ENCODE results near the gene LMO1. TPM values are rescaled to one million over a fixed set of nuclear protein-coding genes. Genes with fewer than 3 reads are reported as not detected.

The LMO1 gene
- polyA plus RNA-seq, 1 of the 3 experiments (the other 2 are of a cell fraction) = 0.12 TPM

DNA sequence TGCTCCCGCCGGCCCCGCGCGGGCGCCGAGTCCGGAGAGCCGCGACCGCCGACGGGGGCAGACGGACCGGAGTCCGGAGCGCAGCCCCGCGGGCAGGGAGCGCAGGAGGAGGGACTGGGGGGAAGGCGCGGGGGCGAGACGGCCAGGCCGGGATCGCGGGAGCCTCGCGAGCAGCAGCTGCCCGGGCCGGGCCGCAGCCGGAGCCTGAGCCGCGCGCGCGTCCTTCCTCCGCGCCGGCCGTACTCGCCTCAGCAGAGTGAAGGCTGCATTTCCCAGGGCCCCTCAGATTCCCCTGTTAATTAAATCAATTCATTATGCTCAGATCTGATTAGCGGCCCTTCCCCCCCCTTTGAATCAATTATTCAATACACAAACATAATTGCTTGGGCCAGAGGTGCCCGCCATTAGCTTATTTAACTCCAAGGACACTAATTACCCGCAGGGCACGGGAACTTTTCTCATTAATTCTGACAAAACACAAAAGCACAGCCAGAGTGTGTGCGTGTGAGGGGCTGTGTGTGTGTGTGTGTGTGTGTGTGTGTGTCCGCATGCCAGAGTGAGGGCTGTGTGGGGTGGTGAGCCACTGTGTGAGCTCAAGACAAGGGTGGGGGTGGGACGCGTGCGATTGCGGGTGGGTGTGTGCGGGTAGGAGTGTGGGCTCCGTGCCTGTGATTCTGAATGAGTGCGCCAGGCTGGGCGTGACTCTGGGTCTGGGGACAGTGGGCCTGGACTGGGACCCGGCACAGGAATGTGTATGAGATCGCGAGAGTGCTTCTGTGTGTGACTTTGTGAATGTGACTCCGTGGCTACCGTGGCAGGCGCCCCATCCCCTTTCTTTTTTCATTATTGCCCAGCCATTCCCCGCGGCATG is 5.1 kb upstream of the LMO1 start:
- ChIA-PET POLR2A (interaction anchor here (0.8 to 2.3 kb wide), 4 partner anchors 15 to 88 kb away, joined by 3 to 10 read pairs (median 4); no protein-coding TSS in a partner anchor), CTCF (interaction anchor here (0.6 to 18.2 kb wide), 12 partner anchors 10 to 420 kb away, joined by 3 to 302 read pairs (median 3); no protein-coding TSS in a partner anchor)
- Histone ChIP-seq H3K36me3 (replicated peaks in 1 of 2; ENCODE audit: control insufficient read depth in 1 of 2, insufficient read depth in 2 of 2, low read length in 1 of 2) (no peaks in the 10 kb centered on the region), H3K27ac (ENCODE audit: low read depth in 2 of 2, low read length in 1 of 2) (peak overlapping the region in 1 of 2 experiments; percentile 85; a peak in 2 of 4 replicates), H3K4me1 (ENCODE audit: control insufficient read depth in 1 of 2, insufficient read depth in 2 of 2, low read depth in 1 of 2, low read length in 1 of 2) (peaks cover 0 to 50% of the 10 kb centered on the region in 2 experiments; a peak in 1 of 4 replicates), H3K9ac (no peak overlapping the region), H3K9me2 (no peaks in the 10 kb centered on the region), H3K9me3 (no peaks in the 10 kb centered on the region), H3K27me3 (ENCODE audit: insufficient read depth) (peaks cover 43% of the 10 kb centered on the region), H4K20me1 (ENCODE audit: insufficient read depth) (no peaks in the 10 kb centered on the region), H3K4me2 (peak overlapping the region; percentile 75), H3F3A (replicated peaks; ENCODE audit: insufficient read depth) (no peaks in the 10 kb centered on the region), H3K4me3 (ENCODE audit: low read depth in 2 of 2, low read length in 1 of 2) (peak overlapping the region; percentile 47 to 55; a peak in 3 of 4 replicates), H3K79me2 (ENCODE audit: insufficient read depth) (no peaks in the 10 kb centered on the region), H2AFZ (ENCODE audit: low read depth) (0 out of 2 replicates have a peak overlapping the region, but pooled peaks have one; percentile 56)
- DNase-seq = peak; percentile 83
- TF ChIP-seq MEF2A (IDR thresholded peaks at IDR 0.05; ENCODE audit: borderline replicate concordance, low read depth) (no peak), EP300 (IDR thresholded peaks at IDR 0.05; ENCODE audit: borderline replicate concordance in 1 of 2, low read depth in 1 of 2, low read length in 1 of 2) (0 out of 4 replicates have a peak, but pooled peaks of 1 of the 2 experiments have one; percentile 23)
- 30% methylated on average over 28 of the region's 65 CpGs for WGBS (ENCODE audit: low lambda C conversion rate)

DNA sequence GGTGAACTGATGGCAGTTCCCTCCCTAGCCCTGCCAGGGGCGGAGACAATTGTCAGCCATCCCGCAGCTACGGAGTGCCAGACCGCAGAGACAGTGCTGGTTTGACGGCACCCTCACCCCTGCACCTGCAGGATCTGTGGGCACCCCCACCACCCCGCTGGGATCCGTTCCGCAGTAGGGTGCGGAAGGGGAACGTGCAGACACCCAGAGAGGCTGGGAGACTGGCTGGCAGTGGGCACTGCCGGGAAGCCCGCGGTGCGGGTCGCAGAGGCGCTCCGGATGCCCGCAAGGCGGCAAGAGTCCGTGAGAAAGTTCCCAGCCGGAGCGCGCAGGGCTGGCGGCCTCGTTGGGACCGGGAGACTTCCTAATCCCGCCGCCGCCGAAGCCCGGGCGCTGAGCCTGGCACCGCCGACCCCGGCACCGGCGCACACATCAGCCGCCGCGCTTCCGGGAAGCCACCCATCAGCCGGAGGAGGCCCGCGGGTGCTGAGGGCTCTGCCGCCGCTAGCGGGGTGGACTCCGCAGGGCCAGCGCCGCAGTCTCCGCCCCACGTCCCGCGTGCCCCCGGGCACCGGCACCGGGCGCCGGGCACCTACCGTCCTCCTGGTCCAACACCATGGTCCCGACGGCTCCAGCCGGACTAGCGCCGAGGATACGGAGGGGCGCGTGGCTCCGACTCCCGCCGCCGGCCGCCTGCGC is 4.3 kb upstream of the LMO1 start:
- peak overlapping the region; percentile 75 for H3K4me2 ChIP-seq
- DNase-seq = peak; percentile 82
- WGBS (ENCODE audit: low lambda C conversion rate) = 10% methylated on average over 18 of the region's 74 CpGs

DNA sequence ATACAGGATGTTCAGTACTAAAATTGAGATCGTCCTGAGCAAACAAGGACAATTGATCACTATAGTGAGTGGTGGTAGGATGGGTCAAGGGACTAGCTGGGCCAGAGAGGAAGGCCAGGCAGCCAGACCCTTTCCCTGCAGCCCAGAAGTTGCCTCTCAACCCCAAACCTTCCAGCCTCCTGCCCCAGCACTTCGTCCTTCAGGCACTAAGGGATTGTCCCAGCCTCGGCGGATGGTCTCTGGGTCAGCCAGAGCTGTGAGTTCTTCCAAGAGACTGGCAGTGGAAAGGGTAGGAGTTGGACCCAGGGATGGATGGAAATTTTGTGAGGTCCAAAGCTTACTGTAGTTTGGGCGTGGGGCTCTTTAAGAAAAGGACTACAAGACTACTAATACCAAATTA is 3.6 kb upstream of the LMO1 start:
- Histone ChIP-seq H3K4me1 (ENCODE audit: control insufficient read depth in 1 of 2, insufficient read depth in 2 of 2, low read depth in 1 of 2, low read length in 1 of 2) (peaks cover 5 to 51% of the 10 kb centered on the region in 2 experiments; a peak in 2 of 4 replicates), H3K36me3 (replicated peaks in 1 of 2; ENCODE audit: control insufficient read depth in 1 of 2, insufficient read depth in 2 of 2, low read length in 1 of 2) (no peaks in the 10 kb centered on the region), H2AFZ (ENCODE audit: low read depth) (no peak overlapping the region), H3K9me2 (no peaks in the 10 kb centered on the region), H3K27me3 (ENCODE audit: insufficient read depth) (peaks cover 47% of the 10 kb centered on the region), H4K20me1 (ENCODE audit: insufficient read depth) (no peaks in the 10 kb centered on the region), H3K4me3 (ENCODE audit: low read depth in 2 of 2, low read length in 1 of 2) (peak overlapping the region in 1 of 2 experiments; percentile 55; a peak in 1 of 4 replicates), H3K9ac (no peak overlapping the region), H3K9me3 (no peaks in the 10 kb centered on the region), H3F3A (replicated peaks; ENCODE audit: insufficient read depth) (peaks cover 3% of the 10 kb centered on the region), H3K27ac (ENCODE audit: low read depth in 2 of 2, low read length in 1 of 2) (peak overlapping the region in 1 of 2 experiments; percentile 16; a peak in 1 of 4 replicates), H3K4me2 (no peak overlapping the region), H3K79me2 (ENCODE audit: insufficient read depth) (no peaks in the 10 kb centered on the region)
- ChIA-PET CTCF (interaction anchor here (0.6 to 29.7 kb wide), 13 partner anchors 16 to 478 kb away, joined by 3 to 604 read pairs (median 6); no protein-coding TSS in a partner anchor), POLR2A (interaction anchor here (0.8 to 2.0 kb wide), 5 partner anchors 16 to 200 kb away, joined by 3 to 10 read pairs (median 4); no protein-coding TSS in a partner anchor)
- WGBS (ENCODE audit: low lambda C conversion rate) = 77% methylated on average over 5 of the region's 5 CpGs
- no peak for DNase-seq
- TF ChIP-seq RAD21 (IDR thresholded peaks at IDR 0.05; ENCODE audit: low read length) (no peak), SIN3A (IDR thresholded peaks at IDR 0.05; ENCODE audit: borderline replicate concordance, low read depth, low read length) (no peak)

More for the DNA sequence above, 4.3 kb upstream of the LMO1 start:
- Histone ChIP-seq H3K27me3 (ENCODE audit: insufficient read depth) (peaks cover 43% of the 10 kb centered on the region), H3K9me3 (no peaks in the 10 kb centered on the region), H3K27ac (ENCODE audit: low read depth in 2 of 2, low read length in 1 of 2) (peak overlapping the region in 1 of 2 experiments; percentile 85; a peak in 2 of 4 replicates), H3K4me1 (ENCODE audit: control insufficient read depth in 1 of 2, insufficient read depth in 2 of 2, low read depth in 1 of 2, low read length in 1 of 2) (peaks cover 5 to 50% of the 10 kb centered on the region in 2 experiments; a peak in 2 of 4 replicates), H3K4me3 (ENCODE audit: low read depth in 2 of 2, low read length in 1 of 2) (peak overlapping the region; percentile 47 to 55; a peak in 3 of 4 replicates), H3F3A (replicated peaks; ENCODE audit: insufficient read depth) (peaks cover 3% of the 10 kb centered on the region), H4K20me1 (ENCODE audit: insufficient read depth) (no peaks in the 10 kb centered on the region), H2AFZ (ENCODE audit: low read depth) (0 out of 2 replicates have a peak overlapping the region, but pooled peaks have one; percentile 56), H3K79me2 (ENCODE audit: insufficient read depth) (no peaks in the 10 kb centered on the region), H3K9me2 (no peaks in the 10 kb centered on the region), H3K36me3 (replicated peaks in 1 of 2; ENCODE audit: control insufficient read depth in 1 of 2, insufficient read depth in 2 of 2, low read length in 1 of 2) (no peaks in the 10 kb centered on the region), H3K9ac (no peak overlapping the region)
- POLR2A ChIA-PET = interaction anchor here (0.8 to 2.3 kb wide), 6 partner anchors 16 to 200 kb away, joined by 3 to 10 read pairs (median 4); no protein-coding TSS in a partner anchor
- TF ChIP-seq RAD21 (IDR thresholded peaks at IDR 0.05; ENCODE audit: low read length) = no peak
- peak; percentile 37; the same call in 1 of the 2 replicates for TF ChIP-seq MXI1 (IDR thresholded peaks at IDR 0.05; ENCODE audit: low read depth, low read length)
- CTCF ChIA-PET = interaction anchor here (0.6 to 29.7 kb wide), 15 partner anchors 11 to 477 kb away, joined by 3 to 604 read pairs (median 3); no protein-coding TSS in a partner anchor
